Lung (tissue), 12 donors: ENCODE data around the gene ZBTB47. TPM values are rescaled to one million over a fixed set of nuclear protein-coding genes. Genes with fewer than 3 reads are reported as not detected.

Experiments used
- ATAC-seq: fragments of 200-7000 bp; cut with Tn5 transposase; one replicate; pipeline ENCODE4 v1.9.1; 2020; ENCODE audit warnings: moderate number of reproducible peaks; ENCODE audit not compliant: insufficient read depth, low FRiP score
- DNase-seq, 3 donors: peaks; one replicate each; pipeline ENCODE4 v3.0.0-alpha.2; 2013 to 2017
- H3K27ac ChIP-seq, 2 donors: one replicate each; pipeline ENCODE4 v1.5.1; 2013; ENCODE audit warnings: mild to moderate bottlenecking in 2 of 2, moderate library complexity in 2 of 2, control low read depth in 1 of 2, inconsistent platforms in 1 of 2, low read depth in 1 of 2, low read length in 1 of 2
- H3K27me3 ChIP-seq, 3 donors: one replicate each; pipeline ENCODE4 v1.5.1; 2013; ENCODE audit warnings: low read length in 2 of 3; ENCODE audit not compliant: control insufficient read depth in 3 of 3, insufficient read depth in 3 of 3
- H3K36me3 ChIP-seq, 4 donors: one replicate each; pipeline ENCODE4 v1.5.1; 2013; ENCODE audit warnings: low read length in 4 of 4, mild to moderate bottlenecking in 1 of 4, moderate library complexity in 1 of 4; ENCODE audit not compliant: control insufficient read depth in 4 of 4, insufficient read depth in 4 of 4
- H3K4me1 ChIP-seq, 5 donors: one replicate each; pipeline ENCODE4 v1.5.1; 2013; ENCODE audit warnings: low read length in 5 of 5, mild to moderate bottlenecking in 2 of 5, moderate library complexity in 1 of 5; ENCODE audit not compliant: control insufficient read depth in 5 of 5, insufficient read depth in 5 of 5
- H3K4me3 ChIP-seq: one replicate; pipeline ENCODE4 v1.5.1; 2013; ENCODE audit warnings: mild to moderate bottlenecking, control low read depth, moderate library complexity
- H3K9ac ChIP-seq, 2 donors: one replicate each; pipeline ENCODE4 v1.5.1; 2013; ENCODE audit warnings: low read length in 2 of 2, control low read depth in 1 of 2; ENCODE audit not compliant: insufficient read depth in 1 of 2
- H3K9me3 ChIP-seq, 4 donors: one replicate each; pipeline ENCODE4 v1.5.1; 2013; ENCODE audit warnings: low read length in 3 of 4, mild to moderate bottlenecking in 1 of 4, moderate library complexity in 1 of 4; ENCODE audit not compliant: control insufficient read depth in 4 of 4, insufficient read depth in 3 of 4
- CTCF ChIP-seq: IDR thresholded peaks from 2 replicates; pipeline ENCODE4 v1.5.1; 2012; ENCODE audit warnings: mild to moderate bottlenecking; ENCODE audit errors: control extremely low read depth, extremely low read depth
- WGBS, 2 donors: extraction: QIAGEN DNeasy Blood & Tissue Kit; methylation state at CpG; one replicate each; pipeline ENCODE4 v1.1.7; 2013; 5-methylcytosine and 5-hydroxymethylcytosine counted together
- polyA plus RNA-seq, 2 donors: library from polyadenylated mRNA; stranded (reverse); fragments of 200-250 nt; gene quantifications; one replicate each; pipeline ENCODE4 v1.2.1, GENCODE V29; 2013
- total RNA-seq, 2 donors: library from RNA; depleted of rRNA in 1 of 2; stranded (reverse); fragments of >200 nt in 1 of 2; gene quantifications; one replicate each; pipeline ENCODE4 v1.2.1, GENCODE V29; 2014 to 2021
- donor health status: control.
- donor health status: control.
- donor health status: Bipolar disorder and iron deficiency.
- donor health status: healthy.
- donor health status: DM: yes; HTN: yes; CAD: no.

ZBTB47 gene
- total and polyA plus RNA-seq, 4 donors = 8.6 to 34.1 (median 15.8) TPM

DNA sequence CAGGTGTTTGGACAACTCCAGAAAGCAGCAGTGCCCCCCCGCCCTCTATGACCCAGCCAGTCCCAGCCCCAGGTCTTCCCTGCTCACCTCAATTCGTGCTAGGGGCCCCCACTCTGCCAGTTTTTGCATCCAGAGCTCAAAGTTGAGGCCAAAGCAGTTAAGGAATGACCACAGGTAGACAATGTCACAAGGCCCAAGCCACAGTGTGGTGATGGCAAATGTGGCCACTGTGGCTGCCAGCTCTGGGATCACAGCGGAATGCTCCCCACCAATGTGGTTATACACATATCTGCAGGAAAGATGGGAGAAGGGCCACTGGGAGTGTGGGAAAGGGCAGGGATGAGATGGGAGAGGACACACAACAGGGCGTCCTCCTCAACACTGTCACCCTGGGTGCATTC lies 40.0 kb downstream of the ZBTB47 start:
- Histone ChIP-seq H3K27me3 (no peaks in the 10 kb centered on the region), H3K9me3 (peaks cover 0 to 3% (median 0%) of the 10 kb centered on the region in 4 donors), H3K27ac (no peak overlapping the region), H3K9ac (no peak overlapping the region), H3K4me1 (peaks cover 0 to 1% (median 0%) of the 10 kb centered on the region in 5 donors), H3K4me3 (no peak overlapping the region), H3K36me3 (no peaks in the 10 kb centered on the region)
- WGBS, 2 donors = 70 to 76% methylated on average over 4 of the region's 4 CpGs
- DNase-seq = no peak
- TF ChIP-seq CTCF = no peak
- ATAC-seq = no peak

- no peak for TF ChIP-seq CTCF
- no peak for ATAC-seq
Measured at GRCh38 chr3:42694366-42694765, 40.9 kb downstream of the ZBTB47 start.

GRCh38 chr3:42696356-42697288 lies 43.1 kb downstream of the ZBTB47 start:
- Histone ChIP-seq H3K9me3 (peaks cover 0 to 3% (median 0%) of the 10 kb centered on the region in 4 donors), H3K27me3 (peaks cover 0 to 3% (median 2%) of the 10 kb centered on the region in 3 donors), H3K4me3 (no peak overlapping the region), H3K36me3 (no peaks in the 10 kb centered on the region), H3K27ac (no peak overlapping the region), H3K4me1 (peaks cover 0 to 1% (median 0%) of the 10 kb centered on the region in 5 donors), H3K9ac (no peak overlapping the region)
- ATAC-seq (no peak), DNase-seq (no peak)
- TF ChIP-seq CTCF = no peak
- 70 to 81% methylated on average over 19 of the region's 19 CpGs for WGBS, 2 donors

More at GRCh38 chr3:42694366-42694765, 40.9 kb downstream of the ZBTB47 start:
- no peak for DNase-seq
- Histone ChIP-seq H3K9me3 (peaks cover 0 to 3% (median 0%) of the 10 kb centered on the region in 4 donors), H3K27ac (no peak overlapping the region), H3K4me3 (no peak overlapping the region), H3K27me3 (peaks cover 0 to 3% (median 0%) of the 10 kb centered on the region in 3 donors), H3K9ac (no peak overlapping the region), H3K36me3 (no peaks in the 10 kb centered on the region), H3K4me1 (peaks cover 0 to 1% (median 0%) of the 10 kb centered on the region in 5 donors)
